GM12872 (cell line): Measurements from ENCODE around the gene PCSK6.

Experiments
- TF ChIP-seq, protein P1 (sequence below): IDR thresholded peaks from 3 replicates; pipeline ENCODE4 v1.5.1; 2011; ENCODE audit warnings: low read depth, mild to moderate bottlenecking, low read length, moderate library complexity; ENCODE audit not compliant: insufficient read depth

PCSK6 gene

DNA sequence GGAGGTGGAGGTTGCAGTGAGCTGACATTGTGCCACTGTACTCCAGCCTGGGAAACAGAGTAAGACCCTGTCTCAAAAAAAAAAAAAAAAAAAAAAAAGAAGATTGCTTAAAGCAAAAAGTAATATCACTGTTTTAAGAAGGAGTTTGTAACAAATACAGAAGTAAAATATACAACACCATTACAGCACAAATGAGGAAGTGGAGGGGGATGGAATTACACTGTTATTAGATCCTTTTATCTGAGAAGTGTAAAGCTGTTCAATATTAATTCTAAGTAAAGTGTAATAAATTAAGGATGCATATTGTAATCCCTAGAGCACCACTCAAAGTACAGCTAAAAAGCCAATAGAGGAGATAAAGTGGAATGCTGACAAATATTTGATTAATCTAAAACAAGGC lies 147.5 kb downstream of the PCSK6 start:
- TF ChIP-seq, protein P1, sequence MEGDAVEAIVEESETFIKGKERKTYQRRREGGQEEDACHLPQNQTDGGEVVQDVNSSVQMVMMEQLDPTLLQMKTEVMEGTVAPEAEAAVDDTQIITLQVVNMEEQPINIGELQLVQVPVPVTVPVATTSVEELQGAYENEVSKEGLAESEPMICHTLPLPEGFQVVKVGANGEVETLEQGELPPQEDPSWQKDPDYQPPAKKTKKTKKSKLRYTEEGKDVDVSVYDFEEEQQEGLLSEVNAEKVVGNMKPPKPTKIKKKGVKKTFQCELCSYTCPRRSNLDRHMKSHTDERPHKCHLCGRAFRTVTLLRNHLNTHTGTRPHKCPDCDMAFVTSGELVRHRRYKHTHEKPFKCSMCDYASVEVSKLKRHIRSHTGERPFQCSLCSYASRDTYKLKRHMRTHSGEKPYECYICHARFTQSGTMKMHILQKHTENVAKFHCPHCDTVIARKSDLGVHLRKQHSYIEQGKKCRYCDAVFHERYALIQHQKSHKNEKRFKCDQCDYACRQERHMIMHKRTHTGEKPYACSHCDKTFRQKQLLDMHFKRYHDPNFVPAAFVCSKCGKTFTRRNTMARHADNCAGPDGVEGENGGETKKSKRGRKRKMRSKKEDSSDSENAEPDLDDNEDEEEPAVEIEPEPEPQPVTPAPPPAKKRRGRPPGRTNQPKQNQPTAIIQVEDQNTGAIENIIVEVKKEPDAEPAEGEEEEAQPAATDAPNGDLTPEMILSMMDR = no peak

DNA sequence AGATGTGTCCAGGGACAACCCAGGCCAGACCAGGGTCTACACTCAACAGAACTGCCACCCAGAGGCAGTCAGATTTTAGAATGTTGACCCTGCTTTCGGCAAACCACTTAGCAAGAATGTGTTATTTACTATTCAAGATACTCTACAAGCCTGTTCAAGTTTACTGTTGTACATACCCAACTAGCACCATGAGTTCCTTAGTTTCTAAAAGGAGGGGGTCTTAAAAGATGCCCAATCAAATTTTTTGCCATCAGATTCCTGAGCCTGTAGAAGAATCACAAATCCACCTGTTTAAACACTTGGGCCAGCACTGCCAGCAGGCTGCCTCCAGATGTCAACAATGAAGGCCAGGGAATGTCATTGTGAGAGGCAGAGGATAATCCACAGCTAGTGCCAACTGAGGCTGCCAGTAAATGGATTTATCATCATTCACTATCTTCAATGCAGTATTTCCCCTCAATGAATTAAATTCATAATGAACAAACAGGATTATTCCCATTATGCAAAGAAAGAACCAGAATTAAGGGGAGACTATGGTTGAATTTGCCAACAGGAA lies 150.9 kb downstream of the PCSK6 start:
- TF ChIP-seq, protein P1 = no peak

DNA sequence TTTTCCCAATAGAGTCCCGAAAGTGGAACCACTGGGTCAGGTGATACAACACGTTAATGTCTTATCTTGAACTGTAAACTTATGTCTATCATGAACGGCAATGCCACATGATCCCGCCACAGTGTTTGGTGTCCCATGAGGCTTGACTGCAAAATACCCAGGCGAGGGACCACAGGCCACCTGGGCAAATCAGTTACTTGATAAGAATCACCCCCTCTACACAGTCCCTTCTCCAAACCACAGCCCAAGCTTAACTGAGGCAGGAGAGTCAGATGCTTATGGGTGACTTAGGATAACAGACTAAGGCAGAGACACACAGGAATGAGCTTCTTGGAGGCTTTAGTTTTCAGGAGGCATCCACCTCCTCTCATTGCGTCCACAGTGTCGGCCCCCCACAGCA lies 151.5 kb downstream of the PCSK6 start:
- TF ChIP-seq, protein P1 = no peak

DNA sequence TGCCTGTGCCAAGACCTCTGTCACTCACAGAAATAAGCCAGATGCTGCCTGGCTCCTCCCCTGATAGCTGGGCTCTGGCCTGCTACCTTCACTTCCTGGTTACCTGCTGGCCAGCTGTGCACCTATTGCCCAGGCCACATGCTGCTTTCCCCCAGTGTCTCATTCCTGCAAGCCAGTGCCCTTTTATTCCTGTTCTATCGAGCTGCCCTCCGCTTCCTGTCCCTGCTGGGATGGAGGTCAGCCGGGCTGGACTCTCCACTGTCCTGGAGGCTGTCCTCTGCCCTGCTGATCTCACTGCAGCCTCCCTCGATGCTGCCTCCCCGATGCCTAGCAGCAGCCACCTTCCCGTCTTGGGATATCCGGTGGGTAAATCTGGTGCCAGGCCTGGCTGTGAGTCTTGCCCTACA lies 157.4 kb downstream of the PCSK6 start:
- TF ChIP-seq, protein P1 = no peak

DNA sequence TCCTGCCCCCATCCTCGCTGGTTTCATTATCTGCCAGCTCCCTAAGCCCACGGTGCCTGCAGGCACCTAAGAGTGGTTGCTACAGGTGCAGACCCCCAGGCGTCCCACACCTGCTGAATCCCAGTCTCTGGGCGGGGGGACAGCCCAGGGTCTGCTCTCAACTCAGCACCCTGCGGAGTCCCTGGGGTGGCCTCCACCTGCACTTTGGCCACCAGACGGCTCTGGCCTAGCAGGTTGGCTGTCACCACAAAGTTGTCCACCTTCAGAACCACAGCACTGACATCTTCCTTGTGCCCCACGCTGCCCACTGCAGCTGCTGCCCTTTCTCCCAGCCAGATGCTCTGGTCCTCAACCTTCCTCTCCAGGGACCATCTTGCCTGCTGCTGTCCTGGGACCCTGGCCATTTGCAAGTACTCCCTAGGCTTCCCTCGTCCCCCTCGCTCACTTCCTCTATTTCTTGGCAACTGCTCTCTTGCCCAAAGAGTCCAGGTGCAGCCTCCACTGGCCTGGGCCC lies 159.6 kb downstream of the PCSK6 start:
- TF ChIP-seq, protein P1 = no peak

DNA sequence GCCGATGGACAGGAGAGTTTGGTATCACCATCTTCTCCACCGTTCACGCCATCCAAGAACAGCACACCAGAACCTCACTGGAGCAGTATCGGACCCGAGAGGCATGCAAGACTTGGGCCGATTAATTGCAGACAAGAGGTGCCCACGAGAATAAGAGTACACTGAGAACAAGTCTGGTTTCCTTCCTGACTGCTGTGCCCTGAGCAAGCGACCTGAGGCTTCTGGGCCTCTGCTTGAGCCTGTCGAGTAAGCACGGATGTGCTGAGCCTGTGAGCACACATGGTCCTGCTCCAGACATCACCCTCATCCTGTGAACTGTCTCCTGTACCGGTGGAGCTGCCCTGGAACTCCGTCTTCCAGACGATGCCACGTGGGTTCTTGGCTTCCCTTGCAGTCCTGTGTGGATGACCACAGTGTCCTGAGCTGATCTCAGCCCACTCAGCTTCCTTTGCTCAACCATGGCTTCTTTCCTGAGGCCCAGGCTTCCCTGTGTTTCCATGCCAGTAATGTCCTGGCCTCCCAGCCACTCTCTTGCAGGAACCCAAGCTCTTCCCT lies 160.1 kb downstream of the PCSK6 start:
- TF ChIP-seq, protein P1 = no peak

DNA sequence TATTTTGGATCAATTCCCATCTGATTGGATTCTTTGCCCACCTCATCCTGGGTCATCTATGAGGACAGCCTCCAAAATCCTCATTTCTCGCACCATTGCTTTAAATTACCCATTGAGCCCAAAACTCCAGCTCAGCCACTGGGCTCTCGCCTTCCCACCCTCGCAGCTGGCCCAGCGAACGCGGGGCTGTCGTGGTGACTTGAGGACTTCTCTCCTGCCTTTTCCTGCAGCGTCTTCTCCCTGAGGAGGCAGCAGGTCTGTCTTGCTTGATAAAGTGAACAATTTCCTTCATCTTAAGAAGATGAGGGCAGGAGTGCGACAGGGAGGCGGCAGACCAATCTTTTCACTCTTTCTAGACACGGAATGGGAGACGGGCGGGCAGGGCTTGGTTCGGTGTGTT lies 161.5 kb downstream of the PCSK6 start:
- TF ChIP-seq, protein P1 = no peak
